NCI-H128 (cell line): ENCODE measurements around the gene HPSE.
"Not testable (repeated sequence)": the region's sequence is repeated elsewhere in the genome, so short reads cannot be mapped to it uniquely, and the experiment has no call there.

ENCODE experiments used
- DNase-seq: peaks from one replicate; lab custom pipeline; 2025; ENCODE audit not compliant: unreplicated experiment; lab: John Stamatoyannopoulos, UW

Gene HPSE

DNA sequence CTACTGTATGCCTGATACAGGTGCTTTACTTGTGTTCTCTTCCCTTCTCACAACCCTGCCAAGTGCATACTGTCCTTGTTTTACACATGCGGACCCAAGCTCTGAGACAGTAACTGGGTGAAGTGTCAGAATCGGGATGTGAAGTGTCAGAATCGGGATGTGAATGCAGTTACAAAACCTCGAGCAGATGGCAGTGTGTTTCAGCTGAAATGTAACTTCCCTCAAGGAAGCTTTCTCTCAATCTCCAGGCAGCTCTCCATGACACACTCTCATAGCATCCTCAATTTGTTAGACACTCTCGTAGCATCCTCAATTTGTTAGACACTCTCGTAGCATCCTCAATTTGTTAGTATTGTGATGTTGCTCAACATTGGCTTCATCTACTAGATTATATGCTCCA, 1.1 kb upstream of the HPSE start:
- no peak for DNase-seq

DNA sequence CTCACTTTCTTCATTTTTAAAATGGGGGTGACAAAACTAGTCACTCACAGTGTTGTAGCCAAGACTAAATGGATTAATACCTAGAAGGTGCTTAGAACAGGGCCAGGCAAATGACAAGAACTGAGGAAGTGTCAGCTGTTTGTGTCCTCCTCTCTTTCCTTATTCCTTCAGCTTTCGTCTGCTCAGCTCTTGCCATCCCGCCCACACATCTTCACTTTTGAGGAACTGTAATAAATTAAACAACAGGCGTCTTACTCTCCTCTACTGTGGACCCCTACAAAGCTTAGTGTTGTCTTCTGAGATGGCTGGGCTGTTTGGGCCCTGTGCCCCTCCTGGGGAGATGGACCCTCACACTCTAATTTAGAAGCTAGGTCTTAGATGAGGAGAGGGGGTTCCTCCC, 2.7 kb downstream of the HPSE start:
- no peak for DNase-seq

DNA sequence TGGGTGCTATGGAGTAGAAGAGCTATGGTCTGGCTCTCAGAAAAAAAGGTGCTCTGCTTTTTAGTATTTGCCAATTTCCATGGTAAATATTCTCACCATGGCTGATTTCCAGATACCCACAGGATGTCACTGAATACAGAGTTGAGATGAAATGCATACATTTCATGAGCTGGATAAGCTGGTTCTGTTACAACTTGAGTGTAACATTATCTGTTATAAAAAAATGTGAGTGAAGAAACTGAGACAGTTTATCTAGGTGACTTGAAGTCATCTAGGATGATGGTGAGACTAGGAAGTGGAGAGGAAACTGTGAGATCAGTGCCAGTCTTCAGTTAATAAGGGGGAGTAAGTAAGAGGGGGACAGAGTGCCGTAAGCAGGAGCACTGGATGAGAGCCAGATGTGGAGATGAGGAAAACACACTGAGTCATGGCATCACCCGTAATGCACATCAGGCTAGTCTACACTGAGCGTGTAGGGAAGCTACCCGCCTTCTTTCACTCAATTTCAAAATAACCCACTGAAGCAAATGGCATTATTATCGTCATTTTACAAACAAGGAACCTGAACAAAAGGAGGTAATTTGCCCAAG, 5.0 kb downstream of the HPSE start:
- DNase-seq = no peak

DNA sequence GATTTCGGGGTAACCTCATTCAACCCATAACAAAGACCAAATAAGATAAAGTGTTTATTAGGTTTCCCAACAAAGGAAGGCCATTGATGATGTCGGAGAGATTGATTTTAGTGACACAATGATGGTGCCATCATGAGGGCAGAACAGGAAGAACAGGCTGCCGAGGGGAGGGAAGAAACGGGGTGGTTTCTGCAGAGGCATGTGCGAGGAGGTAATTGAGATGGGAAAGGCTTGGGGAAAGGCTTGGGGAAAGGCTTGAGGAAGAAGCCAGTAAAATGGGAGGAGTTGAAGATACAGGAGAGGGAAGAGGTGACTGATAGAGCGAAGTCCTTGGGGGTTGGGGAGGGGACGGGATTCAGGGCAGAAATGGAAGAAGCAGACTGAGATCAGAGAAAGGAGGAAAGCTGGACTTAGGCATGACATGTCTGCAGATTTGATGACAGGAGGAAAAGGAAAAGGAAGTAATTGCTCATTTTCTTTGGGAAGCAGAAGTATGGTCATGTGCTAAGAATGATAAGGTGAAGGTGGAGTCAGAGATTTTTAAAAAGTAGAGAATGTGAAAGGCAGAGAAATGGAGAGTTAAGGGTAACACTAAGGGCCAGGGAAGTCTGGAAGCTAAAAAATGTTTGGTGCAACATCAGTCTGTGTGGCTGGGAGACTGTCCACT, 6.0 kb downstream of the HPSE start:
- DNase-seq = no peak

DNA sequence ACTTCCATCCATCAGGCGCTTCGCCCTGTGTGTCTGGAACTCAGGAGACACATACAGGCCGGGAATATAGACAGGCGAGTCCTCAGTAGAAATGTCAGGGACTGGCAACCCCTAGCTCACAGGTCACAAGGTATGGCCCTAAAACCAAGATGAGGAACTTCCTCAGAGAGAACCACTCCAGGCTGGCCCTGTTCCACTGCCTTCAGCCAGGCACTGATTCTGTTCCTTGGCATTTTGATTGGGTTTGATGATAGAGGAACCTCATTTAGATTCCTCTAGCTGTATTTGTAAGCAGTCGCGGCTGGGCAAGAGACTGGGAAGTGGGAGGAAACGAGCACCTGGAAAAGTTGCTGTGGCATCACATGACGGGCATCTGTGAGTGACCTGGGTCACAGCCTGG, 8.1 kb downstream of the HPSE start:
- no peak for DNase-seq

DNA sequence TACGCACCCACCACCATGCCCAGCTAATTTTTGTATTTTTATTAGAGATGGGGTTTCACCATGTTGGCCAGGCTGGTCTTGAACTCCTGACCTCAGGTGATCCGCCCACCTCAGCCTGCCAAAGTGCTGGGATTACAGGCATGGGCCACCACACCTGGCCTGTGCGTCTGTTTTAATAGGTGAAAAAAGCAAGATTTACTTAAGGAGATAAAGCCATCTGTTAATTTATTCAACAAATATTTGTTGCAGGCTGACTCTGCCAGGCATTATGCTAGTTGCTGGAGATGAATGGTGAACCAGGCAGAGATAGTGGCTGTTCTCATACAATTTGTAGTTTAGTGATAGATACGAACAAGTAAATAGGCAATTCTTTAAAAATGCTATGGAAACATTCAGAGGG, 9.3 kb downstream of the HPSE start:
- DNase-seq = not testable (repeated sequence)

DNA sequence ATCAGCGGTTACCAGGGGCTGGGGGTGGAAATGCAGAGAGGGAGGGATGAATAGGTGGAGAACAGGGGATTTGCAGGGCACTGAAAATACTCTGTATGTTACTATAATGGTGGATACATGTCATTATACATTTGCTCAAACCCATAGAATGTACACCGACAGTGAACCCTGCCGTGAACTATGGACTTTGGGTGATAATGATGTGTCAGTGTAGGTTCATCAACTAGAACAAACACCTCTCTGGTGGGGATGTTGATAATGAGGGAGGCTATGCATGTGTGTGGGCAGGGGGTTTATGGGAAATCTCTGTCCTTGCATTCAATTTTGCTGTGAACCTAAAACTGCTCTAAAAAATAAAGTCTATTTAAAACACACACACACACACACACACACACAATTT, 11.5 kb downstream of the HPSE start:
- no peak for DNase-seq

DNA sequence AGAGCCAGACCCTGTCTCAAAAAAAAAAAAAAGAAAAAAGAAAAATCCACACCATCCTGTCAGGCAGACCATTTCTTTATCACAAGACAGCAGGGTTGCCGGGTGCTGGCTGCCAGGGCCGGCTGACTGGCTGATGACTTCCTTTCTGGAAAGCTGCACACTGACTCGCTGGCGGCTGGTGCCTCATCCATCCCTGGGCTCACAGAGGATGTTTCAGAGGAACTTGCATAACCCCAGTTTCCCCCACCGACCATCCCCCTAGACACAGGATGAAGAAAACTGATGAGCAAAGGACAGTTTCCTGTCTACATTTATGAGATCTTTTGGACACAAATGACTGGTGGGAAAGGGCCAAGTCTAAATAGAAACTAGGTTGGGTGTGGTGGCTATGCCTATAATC, 14.1 kb downstream of the HPSE start:
- no peak for DNase-seq

DNA sequence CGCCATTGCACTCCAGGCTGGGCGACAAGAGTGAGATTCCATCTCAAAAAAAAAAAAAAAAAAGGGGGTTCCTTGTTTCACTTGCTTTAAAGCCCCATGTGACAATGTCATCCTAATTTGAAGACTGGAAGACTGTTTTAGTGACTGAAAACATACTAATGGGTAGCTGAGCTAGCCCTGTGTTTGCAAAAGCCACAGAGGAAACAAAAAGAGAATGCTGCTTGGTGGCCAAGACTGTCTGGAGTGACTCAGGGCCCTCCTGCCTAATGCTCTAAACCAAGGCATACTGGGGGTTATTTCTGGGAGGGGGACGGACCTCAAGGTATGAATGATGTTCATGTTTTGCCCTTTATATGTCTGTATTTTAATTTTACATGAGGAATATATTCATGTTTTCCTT, 16.0 kb downstream of the HPSE start:
- DNase-seq = no peak

DNA sequence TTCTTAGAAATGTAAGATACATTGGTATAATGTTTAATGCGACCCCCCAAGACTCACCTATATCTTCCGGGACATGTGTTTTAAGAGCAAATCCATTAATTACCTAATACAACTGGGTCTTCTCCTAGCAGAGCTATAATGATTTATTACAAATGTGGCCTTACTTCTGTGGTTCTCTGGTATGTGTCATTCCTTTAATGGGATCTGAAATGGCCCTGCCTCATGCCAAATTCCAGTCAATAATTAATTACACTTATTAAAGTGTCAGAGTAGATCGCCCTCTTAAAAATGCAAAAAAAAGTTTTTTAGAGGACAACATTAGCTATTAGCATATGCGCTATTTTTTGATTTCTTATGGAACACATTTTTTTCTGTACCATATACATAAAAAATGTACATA, 17.0 kb downstream of the HPSE start:
- no peak for DNase-seq

DNA sequence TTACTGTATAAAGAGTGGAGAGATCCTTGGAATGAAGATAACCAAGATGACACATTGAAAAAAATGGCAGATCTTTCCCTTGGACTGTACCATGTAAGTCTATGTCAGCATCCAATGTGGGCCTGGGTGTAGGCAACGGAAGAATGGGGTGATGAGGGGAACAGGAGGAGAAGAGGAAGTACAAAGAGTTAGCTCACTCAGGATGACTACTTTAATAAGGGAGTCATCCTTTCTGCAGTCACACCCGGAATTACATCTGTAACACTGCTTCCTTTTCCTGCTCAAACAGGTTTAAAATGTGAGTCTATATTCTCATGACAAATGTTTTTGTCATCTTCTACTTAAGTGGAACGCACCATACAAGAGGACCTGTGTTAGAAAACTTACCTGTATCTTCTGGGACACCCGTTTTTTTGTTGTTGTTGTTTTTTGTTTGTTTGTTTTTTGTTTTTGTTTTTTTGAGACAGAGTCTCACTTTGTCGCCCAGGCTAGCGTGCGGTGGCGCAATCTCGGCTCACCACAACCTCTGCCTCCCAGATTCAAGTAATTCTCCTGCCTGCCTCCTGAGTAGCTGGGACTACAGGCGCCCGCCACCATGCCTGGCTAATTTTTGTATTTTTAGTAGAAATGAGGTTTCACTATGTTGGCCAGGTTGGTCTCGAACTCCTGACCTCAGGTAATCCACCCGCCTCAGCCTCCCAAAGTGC, 18.0 kb downstream of the HPSE start:
- DNase-seq = no peak

DNA sequence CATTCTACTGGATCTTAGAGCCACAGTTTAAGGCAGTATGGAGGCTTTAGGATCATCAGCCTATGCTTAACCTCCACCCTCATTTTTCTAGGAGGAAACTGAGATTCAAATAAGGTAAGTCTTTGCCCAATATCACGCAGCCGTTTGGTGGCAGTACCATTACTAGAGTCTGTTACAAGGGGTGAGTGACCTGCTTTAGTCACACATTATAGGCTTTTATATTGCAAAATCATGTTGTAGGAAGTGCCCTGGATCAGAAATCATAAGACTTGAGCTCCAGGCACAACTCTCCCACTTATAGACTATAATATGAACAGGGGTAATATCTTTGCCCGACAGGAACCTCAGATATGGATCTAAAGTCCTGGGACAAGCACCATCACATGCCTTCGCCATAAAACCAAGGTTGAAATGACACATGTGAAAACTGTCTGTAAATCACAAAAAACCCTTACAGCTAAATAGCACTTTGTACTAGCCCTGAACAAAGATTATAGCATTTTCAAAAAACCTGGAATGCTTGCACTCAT, 19.2 kb downstream of the HPSE start:
- DNase-seq = no peak

DNA sequence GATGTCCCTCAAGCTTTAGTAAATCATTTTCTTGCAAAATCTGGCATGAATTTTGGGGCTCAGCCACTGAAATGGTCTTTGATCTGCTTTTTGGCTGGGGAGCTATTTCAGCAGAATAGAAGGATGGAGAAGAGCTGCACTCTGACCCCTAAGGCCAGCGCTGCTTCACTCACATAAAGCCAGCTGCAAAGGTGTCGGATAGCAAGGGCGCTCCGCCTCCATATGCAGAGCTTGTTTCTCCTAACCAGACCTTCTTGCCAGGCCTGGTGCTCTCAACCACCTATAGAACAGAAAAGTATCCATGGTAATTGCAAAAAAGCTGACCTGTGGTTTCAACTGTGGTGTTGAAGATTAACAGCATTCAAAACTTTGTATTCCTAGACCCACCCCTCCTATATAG, 26.0 kb downstream of the HPSE start:
- DNase-seq = no peak

DNA sequence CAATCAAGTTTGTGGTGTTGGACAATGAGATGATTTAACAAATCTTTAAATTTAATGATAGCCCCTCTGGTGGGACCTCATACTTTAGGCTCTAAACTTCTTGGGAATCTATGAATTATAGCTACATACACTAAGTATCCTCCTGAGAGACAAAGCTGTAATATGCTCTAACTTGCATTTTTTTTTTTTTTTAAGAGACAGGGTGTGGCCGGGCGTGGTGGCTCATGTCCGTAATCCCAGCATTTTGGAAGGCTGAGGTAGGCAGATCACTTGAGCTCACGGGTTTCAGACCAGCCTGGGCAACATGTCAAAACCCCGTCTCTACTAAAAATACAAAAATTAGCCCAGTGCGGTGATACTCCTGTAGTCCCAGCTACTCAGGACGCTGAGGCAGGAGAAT, 26.7 kb downstream of the HPSE start:
- DNase-seq = no peak

DNA sequence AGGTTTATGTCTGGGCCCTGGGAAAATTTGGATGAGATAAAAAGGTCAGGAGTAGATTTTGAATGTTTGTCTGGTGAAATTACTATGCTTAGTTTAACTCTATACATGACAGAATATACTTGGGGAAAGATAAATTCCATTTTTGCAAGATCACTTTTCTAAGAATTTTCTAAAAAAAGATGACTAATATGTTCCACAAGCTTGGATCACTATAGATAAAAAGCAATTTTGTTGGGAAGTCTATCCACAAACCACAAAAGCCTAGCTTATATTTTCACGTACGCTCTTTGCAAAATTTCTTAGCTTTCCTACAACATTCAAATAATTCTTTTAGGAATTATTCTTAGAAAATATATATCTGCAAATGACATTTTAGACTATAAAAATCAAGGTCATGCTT, 29.5 kb downstream of the HPSE start:
- DNase-seq = no peak

DNA sequence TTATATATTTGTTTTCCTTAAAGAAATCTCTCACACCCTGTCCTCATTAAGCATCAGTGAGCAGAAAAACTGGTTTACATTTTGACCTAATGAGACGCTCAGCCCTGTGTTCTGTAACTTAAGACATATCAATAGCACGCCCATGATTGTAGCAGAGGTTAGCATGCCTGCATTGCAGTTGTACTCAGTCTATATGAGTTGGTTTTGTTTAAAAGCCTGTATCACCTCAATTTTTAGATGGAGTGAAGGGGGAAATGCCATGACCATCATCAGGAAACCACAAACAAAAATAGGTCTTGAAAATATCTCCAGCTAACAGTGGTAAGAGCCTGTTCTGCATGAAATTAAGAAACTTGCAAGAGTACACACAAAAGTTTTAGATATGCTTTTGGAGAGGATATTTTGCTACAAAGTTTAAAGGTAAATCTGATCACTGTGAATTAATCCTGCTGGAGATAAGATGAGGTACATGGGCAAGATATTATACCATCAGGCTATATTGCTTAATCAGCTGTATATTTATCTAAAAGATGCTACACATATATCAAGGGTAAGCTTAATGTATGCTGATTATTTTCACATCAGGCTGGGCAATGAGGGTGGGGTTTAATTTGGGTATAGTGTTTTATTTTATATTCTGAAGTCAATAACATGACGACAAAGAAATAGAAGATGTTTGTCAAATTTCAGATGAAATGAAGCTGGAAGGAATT, 36.9 kb downstream of the HPSE start:
- DNase-seq = no peak

DNA sequence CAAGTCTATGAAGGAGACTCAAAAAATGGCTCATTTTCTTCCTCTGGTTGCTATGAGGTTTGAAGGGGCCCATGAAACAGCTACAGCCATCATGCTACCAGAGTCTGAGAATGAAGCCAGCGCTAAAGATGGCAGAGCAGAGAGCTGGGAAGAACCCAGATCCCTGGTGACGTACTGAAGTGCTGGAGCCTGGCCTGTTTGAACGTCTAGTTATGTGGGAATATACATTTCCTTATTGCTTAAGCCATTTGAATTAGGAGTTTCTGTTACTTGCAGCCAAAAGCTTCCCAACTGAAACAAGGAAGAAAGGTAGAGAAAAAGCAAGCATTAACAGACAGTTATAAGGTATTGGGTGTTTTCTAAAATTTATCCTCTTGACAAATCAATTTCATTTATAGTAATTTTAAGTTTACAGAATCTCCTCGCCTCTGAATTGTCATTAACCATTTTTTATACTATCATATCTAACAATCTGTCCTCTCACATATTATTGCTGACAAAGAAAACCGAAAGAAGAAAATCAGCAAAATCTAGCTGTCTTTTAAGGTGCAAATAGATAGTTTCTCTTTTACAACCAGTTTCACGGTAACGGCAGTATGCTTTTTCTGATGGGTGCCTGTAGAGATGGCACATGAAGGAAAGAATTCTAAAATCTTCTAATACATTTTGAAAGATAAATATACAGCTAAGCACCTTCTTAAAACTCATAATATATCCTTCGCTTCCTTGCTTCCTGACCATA, 41.2 kb downstream of the HPSE start:
- no peak for DNase-seq

DNA sequence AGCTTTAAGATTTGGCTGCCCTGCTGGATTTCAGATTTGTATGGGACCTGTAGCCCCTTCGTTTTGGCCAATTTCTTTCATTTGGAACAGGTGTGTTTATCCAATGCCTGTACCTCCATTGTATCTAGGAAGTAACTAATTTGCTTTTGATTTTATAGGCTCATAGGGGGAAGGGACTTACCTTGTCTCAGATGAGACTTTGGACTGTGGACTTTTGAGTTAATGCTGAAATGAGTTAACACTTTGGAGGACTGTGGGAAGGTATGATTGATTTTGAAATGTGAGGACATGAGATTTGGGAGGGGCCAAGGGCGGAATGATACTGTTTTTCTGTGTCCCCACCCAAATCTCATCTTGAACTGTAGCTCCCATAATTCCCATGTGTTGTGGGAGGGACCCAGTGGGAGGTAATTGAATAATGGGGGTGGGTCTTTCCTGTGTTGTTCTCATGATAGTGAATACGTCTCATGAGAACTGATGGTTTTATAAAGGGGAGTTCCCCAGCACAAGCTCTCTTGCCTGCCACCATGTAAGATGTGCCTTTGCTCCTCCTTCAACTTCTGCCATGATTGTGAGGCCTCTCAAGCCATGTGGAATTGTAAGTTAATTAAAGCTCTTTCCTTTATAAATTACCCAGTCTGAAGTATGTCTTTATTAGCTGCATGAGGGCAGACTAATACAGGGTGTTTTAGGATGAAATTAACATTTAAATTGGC, 44.4 kb downstream of the HPSE start:
- DNase-seq = not testable (repeated sequence)

DNA sequence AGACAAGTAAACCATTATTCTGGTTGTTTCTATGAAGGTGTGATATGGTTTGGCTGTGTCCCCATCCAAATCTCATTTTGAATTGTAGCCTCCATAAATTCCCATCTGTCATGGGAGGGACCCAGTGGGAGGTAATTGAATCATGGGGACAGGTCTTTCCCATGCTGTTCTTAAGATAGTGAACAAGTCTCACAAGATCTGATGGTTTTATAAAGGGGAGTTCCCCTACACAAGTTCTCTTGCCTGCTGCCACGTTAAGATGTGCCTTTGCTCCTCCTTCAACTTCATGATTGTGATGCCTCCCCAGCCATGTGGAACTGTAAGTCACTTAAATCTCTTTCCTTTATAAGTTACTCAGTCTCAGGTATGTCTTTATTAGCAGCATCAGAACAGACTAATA, 46.3 kb downstream of the HPSE start:
- DNase-seq = not testable (repeated sequence)

DNA sequence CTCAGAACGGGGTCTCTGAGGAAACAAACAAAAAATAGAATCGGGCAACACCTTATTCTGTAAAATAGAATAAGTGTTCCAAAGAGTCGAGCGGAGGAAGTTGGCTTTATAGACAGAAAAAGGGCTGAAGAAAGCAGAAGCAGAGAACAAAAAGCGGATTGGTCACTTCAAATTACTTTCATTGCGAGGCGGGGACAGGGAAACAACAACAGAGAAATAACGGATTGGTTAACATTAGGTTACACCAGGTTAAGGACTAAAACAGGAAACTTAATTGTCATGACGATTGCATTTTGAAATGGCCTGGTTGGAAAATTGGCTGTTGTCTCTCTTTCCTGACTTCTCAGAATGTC, 49.6 kb downstream of the HPSE start:
- no peak for DNase-seq
